Suprapubic skin (tissue), 4 donors: ENCODE data around the gene SECISBP2. TPM values are rescaled to one million over a fixed set of nuclear protein-coding genes. Genes with fewer than 3 reads are reported as not detected.
A peak's percentile ranks its signal among the peaks of the same experiment; 100 is the strongest.

ENCODE experiments used
- DNase-seq, 2 donors: peaks; one replicate each; pipeline ENCODE4 v3.0.0-alpha.2; 2019; ENCODE audit warnings: low spot score in 2 of 2
- H3K27ac ChIP-seq: fragments of 200-600 bp; sonication (generic); one replicate; pipeline ENCODE4 v1.5.1; 2019
- H3K27me3 ChIP-seq: fragments of 200-600 bp; sonication (generic); one replicate; pipeline ENCODE4 v1.5.1; 2019
- H3K36me3 ChIP-seq: fragments of 200-600 bp; sonication (generic); one replicate; pipeline ENCODE4 v1.5.1; 2019
- H3K4me1 ChIP-seq: fragments of 200-600 bp; sonication (generic); one replicate; pipeline ENCODE4 v1.5.1; 2019
- H3K4me3 ChIP-seq: fragments of 200-600 bp; sonication (generic); one replicate; pipeline ENCODE4 v1.5.1; 2019; ENCODE audit warnings: mild to moderate bottlenecking
- H3K9me3 ChIP-seq: fragments of 200-600 bp; sonication (generic); one replicate; pipeline ENCODE4 v1.5.1; 2019
- CTCF ChIP-seq, 2 donors: fragments of 200-600 bp in 1 of 2; fragments of 450-650 bp in 1 of 2; sonication (generic) in 1 of 2; IDR thresholded peaks; one replicate each; pipeline ENCODE4 v1.5.1; 2016 to 2019; ENCODE audit warnings: antibody characterized with exemption in 2 of 2, mild to moderate bottlenecking in 1 of 2, moderate library complexity in 1 of 2
- EP300 ChIP-seq: sonication (generic); formaldehyde crosslinking; IDR thresholded peaks from one replicate; pipeline ENCODE4 v1.6.1; 2017; ENCODE audit warnings: antibody characterized with exemption
- POLR2A ChIP-seq, 2 donors: fragments of 450-650 bp; IDR thresholded peaks; one replicate each; pipeline ENCODE4 v1.6.1; 2017; ENCODE audit warnings: antibody characterized with exemption in 2 of 2, mild to moderate bottlenecking in 2 of 2, moderate library complexity in 2 of 2
- POLR2AphosphoS5 ChIP-seq, 3 donors: sonication (generic); formaldehyde crosslinking; IDR thresholded peaks; one replicate each; pipeline ENCODE4 v1.6.1; 2017; ENCODE audit warnings: antibody characterized with exemption in 3 of 3
- WGBS: methylation state at CpG from one replicate; pipeline ENCODE4 v1.1.5; 2018; 5-methylcytosine and 5-hydroxymethylcytosine counted together
- total RNA-seq, 4 donors: library from RNA; depleted of rRNA; stranded (reverse); fragments of >200 nt; gene quantifications; one replicate each; pipeline ENCODE4 v1.1.0, GENCODE V29; 2016

The SECISBP2 gene
- total RNA-seq, 4 donors from 2014 or later, result 43.6 to 111 (median 60.8) TPM

- Histone ChIP-seq H3K4me3 (no peak overlapping the region), H3K27me3 (no peaks in the 10 kb centered on the region), H3K36me3 (peaks cover 97% of the 10 kb centered on the region), H3K9me3 (no peaks in the 10 kb centered on the region), H3K4me1 (peaks cover 11% of the 10 kb centered on the region), H3K27ac (no peak overlapping the region)
- no peak for TF ChIP-seq POLR2A (IDR thresholded peaks at IDR 0.05)
- TF ChIP-seq POLR2AphosphoS5 (IDR thresholded peaks at IDR 0.05), result no peak
- TF ChIP-seq EP300, result no peak
- TF ChIP-seq CTCF (IDR thresholded peaks at IDR 0.05), result no peak
- DNase-seq, result no peak
- 81% methylated on average over 2 of the region's 2 CpGs for WGBS
Observed at GRCh38 chr9:89356782-89357181, 38.5 kb downstream of the SECISBP2 start.

GRCh38 chr9:89357331-89358197, 39.3 kb downstream of the SECISBP2 start:
- Histone ChIP-seq H3K9me3 (no peaks in the 10 kb centered on the region), H3K4me1 (peaks cover 11% of the 10 kb centered on the region), H3K36me3 (peaks cover 97% of the 10 kb centered on the region), H3K4me3 (no peak overlapping the region), H3K27me3 (no peaks in the 10 kb centered on the region), H3K27ac (no peak overlapping the region)
- no peak for TF ChIP-seq EP300
- TF ChIP-seq POLR2A (IDR thresholded peaks at IDR 0.05), result no peak
- no peak for TF ChIP-seq CTCF (IDR thresholded peaks at IDR 0.05)
- TF ChIP-seq POLR2AphosphoS5 (IDR thresholded peaks at IDR 0.05), result no peak
- DNase-seq, result no peak
- 96% methylated on average over 8 of the region's 8 CpGs for WGBS

- Histone ChIP-seq H3K27ac (no peak overlapping the region), H3K27me3 (no peaks in the 10 kb centered on the region), H3K4me1 (peaks cover 11% of the 10 kb centered on the region), H3K9me3 (no peaks in the 10 kb centered on the region), H3K4me3 (no peak overlapping the region), H3K36me3 (peaks cover 92% of the 10 kb centered on the region)
- no peak for DNase-seq
- 83% methylated on average over 3 of the region's 3 CpGs for WGBS
- TF ChIP-seq CTCF (IDR thresholded peaks at IDR 0.05) (no peak), EP300 (no peak), POLR2AphosphoS5 (IDR thresholded peaks at IDR 0.05) (no peak), POLR2A (IDR thresholded peaks at IDR 0.05) (no peak)
Observed at GRCh38 chr9:89358376-89358916, 40.1 kb downstream of the SECISBP2 start.

- WGBS, result 88% methylated on average over 2 of the region's 4 CpGs
- peaks cover 10% of the 10 kb centered on the region for H3K4me1 ChIP-seq
- no peak for TF ChIP-seq POLR2AphosphoS5 (IDR thresholded peaks at IDR 0.05)
- no peak for TF ChIP-seq CTCF (IDR thresholded peaks at IDR 0.05)
- TF ChIP-seq POLR2A (IDR thresholded peaks at IDR 0.05), result no peak
- TF ChIP-seq EP300, result no peak
- H3K27ac ChIP-seq, result no peak overlapping the region
- H3K36me3 ChIP-seq, result peaks cover 86% of the 10 kb centered on the region
- no peaks in the 10 kb centered on the region for H3K27me3 ChIP-seq
- DNase-seq, result peak in 1 of 2 donors; percentile 52
- H3K4me3 ChIP-seq, result no peak overlapping the region
- H3K9me3 ChIP-seq, result no peaks in the 10 kb centered on the region
Observed at GRCh38 chr9:89358985-89359384, 40.7 kb downstream of the SECISBP2 start.

- Histone ChIP-seq H3K27ac (no peak overlapping the region), H3K36me3 (peaks cover 78% of the 10 kb centered on the region), H3K4me3 (no peak overlapping the region), H3K4me1 (peaks cover 14% of the 10 kb centered on the region), H3K27me3 (no peaks in the 10 kb centered on the region), H3K9me3 (no peaks in the 10 kb centered on the region)
- WGBS, result 68% methylated on average over 8 of the region's 8 CpGs
- TF ChIP-seq CTCF (IDR thresholded peaks at IDR 0.05), result no peak
- no peak for TF ChIP-seq POLR2A (IDR thresholded peaks at IDR 0.05)
- no peak for TF ChIP-seq EP300
- no peak for TF ChIP-seq POLR2AphosphoS5 (IDR thresholded peaks at IDR 0.05)
- DNase-seq, result peak in 1 of 2 donors; percentile 49
Observed at GRCh38 chr9:89359751-89360261, 41.5 kb downstream of the SECISBP2 start.
